PC-3 (cell line): ENCODE results near the gene SDHC. TPM values are rescaled to one million over a fixed set of nuclear protein-coding genes. Genes with fewer than 3 reads are reported as not detected.

ENCODE experiments used
- ATAC-seq: fragments of 200-7000 bp; cut with Tn5 transposase; 2 replicates; pipeline ENCODE4 v1.9.1; 2020; ENCODE audit warnings: mild to moderate bottlenecking, moderate library complexity
- BruUV-seq: library from RNA; stranded (reverse); fragments of 400-500 nt; replicated peaks from 2 replicates; lab custom pipeline; 2021; lab: Mats Ljungman, UMichigan
- CTCF ChIA-PET: fragments of 300-600 bp; sonication (Branson Sonifier 250); formaldehyde crosslinking; loops from one replicate; lab custom pipeline; 2022; ENCODE audit warnings: antibody characterized with exemption; lab: Charles Lee
- POLR2A ChIA-PET: fragments of 300-600 bp; sonication (Branson Sonifier 250); formaldehyde crosslinking; loops from one replicate; lab custom pipeline; 2022; ENCODE audit warnings: antibody characterized with exemption; ENCODE audit not compliant: unreplicated experiment; lab: Charles Lee
- DNase-seq: peaks from one replicate; pipeline ENCODE4 v3.0.0-alpha.2; 2015
- H2AFZ ChIP-seq: fragments of 300-600 bp; sonication (generic); 2 replicates; pipeline ENCODE4 v1.6.0; 2016; ENCODE audit warnings: antibody characterized with exemption, low read length
- H3F3A ChIP-seq: fragments of 300-600 bp; sonication (generic); one replicate; pipeline ENCODE4 v1.6.0; 2017; ENCODE audit warnings: antibody characterized with exemption, low read length, control low read depth, mild to moderate bottlenecking; ENCODE audit not compliant: unreplicated experiment
- H3K27ac ChIP-seq: fragments of 300-600 bp; sonication (generic); 2 replicates; pipeline ENCODE4 v1.5.1; 2016; ENCODE audit warnings: mild to moderate bottlenecking, low read length
- H3K27me3 ChIP-seq: fragments of 300-600 bp; sonication (generic); 2 replicates; pipeline ENCODE4 v1.6.1; 2016; ENCODE audit warnings: low read length, mixed read lengths
- H3K36me3 ChIP-seq: fragments of 300-600 bp; sonication (generic); 2 replicates; pipeline ENCODE4 v1.6.1; 2016; ENCODE audit warnings: low read depth, mixed run types, low read length, mixed read lengths
- H3K4me1 ChIP-seq: fragments of 300-600 bp; sonication (generic); 2 replicates; pipeline ENCODE4 v1.5.1; 2016; ENCODE audit warnings: low read length; ENCODE audit not compliant: insufficient read depth
- H3K4me2 ChIP-seq: fragments of 300-600 bp; sonication (generic); 2 replicates; pipeline ENCODE4 v1.6.0; 2016; ENCODE audit warnings: low read length
- H3K4me3 ChIP-seq: fragments of 300-600 bp; sonication (generic); 2 replicates; pipeline ENCODE4 v1.5.1; 2016; ENCODE audit warnings: mild to moderate bottlenecking, low read length, mixed read lengths
- H3K79me2 ChIP-seq: fragments of 300-600 bp; sonication (generic); 2 replicates; pipeline ENCODE4 v1.6.1; 2017; ENCODE audit warnings: low read length, mixed read lengths
- H3K9ac ChIP-seq: fragments of 300-600 bp; sonication (generic); 2 replicates; pipeline ENCODE4 v1.6.0; 2016; ENCODE audit warnings: mild to moderate bottlenecking, low read length
- H3K9me2 ChIP-seq: fragments of 300-600 bp; sonication (generic); replicated peaks from 2 replicates; pipeline ENCODE4 v1.6.1; 2016; ENCODE audit warnings: mixed run types, low read length, mixed read lengths
- H3K9me3 ChIP-seq: fragments of 300-600 bp; sonication (generic); 2 replicates; pipeline ENCODE4 v1.6.1; 2016; ENCODE audit warnings: low read length, mixed read lengths
- H4K20me1 ChIP-seq: fragments of 300-600 bp; sonication (generic); 2 replicates; pipeline ENCODE4 v1.6.1; 2016; ENCODE audit warnings: low read length, mixed read lengths
- CTCF ChIP-seq: fragments of 300-600 bp; sonication (generic); conservative IDR thresholded peaks from 2 replicates; pipeline ENCODE4 v1.5.1; 2017; ENCODE audit warnings: antibody characterized with exemption, low read depth, mild to moderate bottlenecking, low read length
- EZH2 ChIP-seq: fragments of 300-600 bp; sonication (generic); IDR thresholded peaks from one replicate; pipeline ENCODE4 v1.6.1; 2017; ENCODE audit warnings: antibody characterized with exemption, mild to moderate bottlenecking, low read length; ENCODE audit not compliant: unreplicated experiment
- EZH2phosphoT487 ChIP-seq: fragments of 300-600 bp; sonication (generic); IDR thresholded peaks from 2 replicates; pipeline ENCODE4 v1.6.1; 2018; ENCODE audit warnings: mild to moderate bottlenecking, antibody characterized with exemption, low read length, borderline replicate concordance
- intact Hi-C: fragments of 100-400 bp; cut with micrococcal nuclease; formaldehyde crosslinking; loops from 2 replicates; pipeline ENCODE4 v1.9.0; 2023
- total RNA-seq: library from RNA; depleted of rRNA; stranded (reverse); fragments of >200 nt; gene quantifications from 2 replicates; pipeline ENCODE4 v1.2.3, GENCODE V29; 2014

The SDHC gene
- total RNA-seq, 1 experiment from 2014 or later: 26.1 TPM

DNA sequence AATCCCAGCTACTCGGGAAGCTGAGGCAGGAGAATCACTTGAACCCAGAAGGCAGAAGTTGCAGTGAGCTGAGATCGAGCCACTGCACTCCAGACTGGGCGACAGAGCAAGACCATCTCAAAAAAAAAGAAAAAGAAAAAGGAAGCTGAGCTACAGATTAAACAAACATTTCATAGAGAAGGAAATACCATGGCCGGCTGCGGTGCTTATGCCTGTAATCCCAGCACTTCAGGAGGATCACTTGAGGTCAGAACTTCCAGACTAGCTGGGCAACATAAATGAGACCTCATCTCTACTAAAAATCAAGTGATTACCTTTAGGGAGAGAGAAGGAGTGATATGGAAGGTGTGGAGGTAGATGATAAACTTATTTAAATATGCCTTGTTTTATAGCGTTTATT is 67.5 kb downstream of the SDHC start:
- Histone ChIP-seq H3K9me3 (no peaks in the 10 kb centered on the region), H3K4me1 (peaks cover 22% of the 10 kb centered on the region), H3K27ac (peak overlapping the region; percentile 46), H2AFZ (peak overlapping the region; percentile 51), H3K4me3 (no peak overlapping the region), H4K20me1 (no peaks in the 10 kb centered on the region), H3K9ac (peak overlapping the region; percentile 13; the same call in 1 of the 2 replicates), H3K36me3 (no peaks in the 10 kb centered on the region), H3K79me2 (no peaks in the 10 kb centered on the region), H3K27me3 (no peaks in the 10 kb centered on the region), H3K9me2 (no peaks in the 10 kb centered on the region), H3F3A (no peaks in the 10 kb centered on the region), H3K4me2 (peak overlapping the region; percentile 37)
- no TSS peak for BruUV-seq
- ChIA-PET POLR2A (interaction anchor here (0.6 to 0.8 kb wide), 4 partner anchors 13 to 252 kb away, joined by 3 to 4 read pairs (median 4); partner anchors contain the start of gene CFAP126), CTCF (interaction anchor here (0.5 to 3.4 kb wide), 11 partner anchors 11 to 1517 kb away, joined by 3 to 29 read pairs (median 5); partner anchors contain the start of gene TOMM40L)
- TF ChIP-seq EZH2phosphoT487 (no peak), EZH2 (no peak), CTCF (no peak)
- ATAC-seq (no peak), DNase-seq (no peak)
- intact Hi-C loops: loop anchor here (1.0 to 10.0 kb wide), 5 partner anchors 17 to 363 kb away; partner anchors contain the start of genes DUSP12 and SDHC

- Histone ChIP-seq H3F3A (no peaks in the 10 kb centered on the region), H3K9me2 (no peaks in the 10 kb centered on the region), H3K9me3 (no peaks in the 10 kb centered on the region), H2AFZ (peak overlapping the region; percentile 62), H3K4me2 (peak overlapping the region; percentile 78), H3K79me2 (no peaks in the 10 kb centered on the region), H3K4me3 (peak overlapping the region; percentile 44; the same call in 1 of the 2 replicates), H3K4me1 (peaks cover 22% of the 10 kb centered on the region), H4K20me1 (no peaks in the 10 kb centered on the region), H3K27ac (peak overlapping the region; percentile 87), H3K27me3 (no peaks in the 10 kb centered on the region), H3K9ac (peak overlapping the region; percentile 60), H3K36me3 (no peaks in the 10 kb centered on the region)
- CTCF ChIA-PET: interaction anchor here (0.5 to 3.4 kb wide), 13 partner anchors 10 to 1518 kb away, joined by 3 to 29 read pairs (median 4); partner anchors contain the start of gene TOMM40L
- ATAC-seq (peak; percentile 92), DNase-seq (peak; percentile 91)
- BruUV-seq: TSS peak; percentile 41
- POLR2A ChIA-PET: interaction anchor here (0.6 to 0.7 kb wide), 4 partner anchors 14 to 253 kb away, joined by 3 to 4 read pairs (median 4); partner anchors contain the start of gene CFAP126
- intact Hi-C loops: loop anchor here (1.0 to 10.0 kb wide), 5 partner anchors 16 to 362 kb away; partner anchors contain the start of genes DUSP12 and SDHC
- no peak for TF ChIP-seq EZH2
- TF ChIP-seq CTCF: peak; percentile 84
Observed at GRCh38 chr1:161382214-161383019, 68.2 kb downstream of the SDHC start.
